ENCODE data around the gene DMBT1.

DMBT1 gene

GRCh38 chr10:122648599-122649428 lies 88.3 kb downstream of the DMBT1 start:
- DNase-seq = peak; percentile 17

GRCh38 chr10:122649903-122650302 lies 89.3 kb downstream of the DMBT1 start:
- no peak for DNase-seq

- no peak for DNase-seq
Observed at GRCh38 chr10:122650331-122650730, 89.8 kb downstream of the DMBT1 start.

GRCh38 chr10:122655524-122656307 lies 95.2 kb downstream of the DMBT1 start:
- DNase-seq = no peak

GRCh38 chr10:122656308-122656705 lies 95.8 kb downstream of the DMBT1 start:
- DNase-seq = no peak

GRCh38 chr10:122656741-122657140 lies 96.2 kb downstream of the DMBT1 start:
- DNase-seq = no peak

- no peak for DNase-seq
Observed at GRCh38 chr10:122657255-122657654, 96.7 kb downstream of the DMBT1 start.

GRCh38 chr10:122657729-122658128 lies 97.2 kb downstream of the DMBT1 start:
- no peak for DNase-seq

- DNase-seq = no peak
Observed at GRCh38 chr10:122658356-122659049, 97.9 kb downstream of the DMBT1 start.

- DNase-seq = no peak
Observed at GRCh38 chr10:122659126-122659525, 98.6 kb downstream of the DMBT1 start.

- no peak for DNase-seq
Observed at GRCh38 chr10:122659651-122660050, 99.1 kb downstream of the DMBT1 start.

- DNase-seq = no peak
Observed at GRCh38 chr10:122660696-122661095, 100.1 kb downstream of the DMBT1 start.

- DNase-seq = no peak
Observed at GRCh38 chr10:122662231-122662630, 101.7 kb downstream of the DMBT1 start.

GRCh38 chr10:122663516-122664130 lies 103.1 kb downstream of the DMBT1 start:
- no peak for DNase-seq

- no peak for DNase-seq
Observed at GRCh38 chr10:122664501-122664900, 103.9 kb downstream of the DMBT1 start.

GRCh38 chr10:122665329-122665860 lies 104.8 kb downstream of the DMBT1 start:
- no peak for DNase-seq

- no peak for DNase-seq
Observed at GRCh38 chr10:122665946-122666345, 105.4 kb downstream of the DMBT1 start.

- no peak for DNase-seq
Observed at GRCh38 chr10:122669045-122669444, 108.5 kb downstream of the DMBT1 start.

- no peak for DNase-seq
Observed at GRCh38 chr10:122669842-122670241, 109.3 kb downstream of the DMBT1 start.

- DNase-seq = no peak
Observed at GRCh38 chr10:122671355-122671754, 110.8 kb downstream of the DMBT1 start.

- no peak for DNase-seq
Observed at GRCh38 chr10:122672655-122673054, 112.1 kb downstream of the DMBT1 start.

- no peak for DNase-seq
Observed at GRCh38 chr10:122673269-122673668, 112.7 kb downstream of the DMBT1 start.

- DNase-seq = no peak
Observed at GRCh38 chr10:122673731-122674130, 113.2 kb downstream of the DMBT1 start.

Measured in CD4-positive, alpha-beta T cell treated with Interleukin-17A for 4 hours (primary cell).